MV-4-11 (cell line): ENCODE results near the gene ZNF592.
A peak's percentile ranks its signal among the peaks of the same experiment; 100 is the strongest.

Source experiments
- DNase-seq: peaks from one replicate; lab custom pipeline; 2025; lab: John Stamatoyannopoulos, UW

The ZNF592 gene

GRCh38 chr15:84831028-84831427 is 82.6 kb downstream of the ZNF592 start:
- no peak for DNase-seq

- no peak for DNase-seq
Observed at GRCh38 chr15:84831613-84832012, 83.2 kb downstream of the ZNF592 start.

- no peak for DNase-seq
Observed at GRCh38 chr15:84832448-84833040, 84.2 kb downstream of the ZNF592 start.

- peak; percentile 57 for DNase-seq
Observed at GRCh38 chr15:84833447-84834228, 85.2 kb downstream of the ZNF592 start.

- DNase-seq: no peak
Observed at GRCh38 chr15:84834229-84834955, 86.0 kb downstream of the ZNF592 start.

GRCh38 chr15:84834969-84835368 is 86.6 kb downstream of the ZNF592 start:
- no peak for DNase-seq

GRCh38 chr15:84835661-84836337 is 87.4 kb downstream of the ZNF592 start:
- DNase-seq: no peak

GRCh38 chr15:84836844-84837243 is 88.5 kb downstream of the ZNF592 start:
- peak; percentile 40 for DNase-seq

GRCh38 chr15:84839714-84840113 is 91.3 kb downstream of the ZNF592 start:
- DNase-seq: no peak

GRCh38 chr15:84840255-84840654 is 91.9 kb downstream of the ZNF592 start:
- DNase-seq: no peak

- DNase-seq: peak; percentile 54
Observed at GRCh38 chr15:84840741-84841429, 92.5 kb downstream of the ZNF592 start.

GRCh38 chr15:84842781-84843180 is 94.4 kb downstream of the ZNF592 start:
- no peak for DNase-seq

- no peak for DNase-seq
Observed at GRCh38 chr15:84844964-84845363, 96.6 kb downstream of the ZNF592 start.

GRCh38 chr15:84845631-84846030 is 97.2 kb downstream of the ZNF592 start:
- DNase-seq: peak; percentile 43

GRCh38 chr15:84846269-84846668 is 97.9 kb downstream of the ZNF592 start:
- DNase-seq: no peak

GRCh38 chr15:84847382-84847781 is 99.0 kb downstream of the ZNF592 start:
- DNase-seq: no peak

- DNase-seq: no peak
Observed at GRCh38 chr15:84852212-84852611, 103.8 kb downstream of the ZNF592 start.

GRCh38 chr15:84855136-84855535 is 106.7 kb downstream of the ZNF592 start:
- DNase-seq: no peak

GRCh38 chr15:84855765-84856164 is 107.4 kb downstream of the ZNF592 start:
- no peak for DNase-seq
